HPDE6-E6E7 (cell line): ENCODE results near the gene CDH7.

Experiments used
- DNase-seq: peaks from one replicate; pipeline ENCODE4 v3.0.0; 2011; ENCODE audit warnings: missing footprints; ENCODE audit errors: extremely low spot score

Gene CDH7

GRCh38 chr18:65919018-65919417, 168.2 kb downstream of the CDH7 start:
- no peak for DNase-seq

- DNase-seq: no peak
Measured at GRCh38 chr18:65919663-65920062, 168.9 kb downstream of the CDH7 start.

GRCh38 chr18:65922103-65922502, 171.3 kb downstream of the CDH7 start:
- no peak for DNase-seq

GRCh38 chr18:65924904-65925303, 174.1 kb downstream of the CDH7 start:
- no peak for DNase-seq

- DNase-seq: no peak
Measured at GRCh38 chr18:65934874-65935273, 184.1 kb downstream of the CDH7 start.

- DNase-seq: no peak
Measured at GRCh38 chr18:65936678-65937077, 185.9 kb downstream of the CDH7 start.

- DNase-seq: no peak
Measured at GRCh38 chr18:65937180-65937579, 186.4 kb downstream of the CDH7 start.

GRCh38 chr18:65938592-65939372, 188.0 kb downstream of the CDH7 start:
- DNase-seq: peak; percentile 22
